Chondrocyte (in vitro differentiated cells): Measurements from ENCODE around the gene TALDO1. TPM values are rescaled to one million over a fixed set of nuclear protein-coding genes. Genes with fewer than 3 reads are reported as not detected.

Source experiments
- DNase-seq: peaks from one replicate; pipeline ENCODE4 v3.0.0; 2021; ENCODE audit warnings: mixed read lengths, low spot score
- H3K27ac Mint-ChIP-seq: one replicate; pipeline ENCODE4 v1.8.0; 2021; ENCODE audit warnings: mild to moderate bottlenecking, moderate library complexity, mixed read lengths; ENCODE audit not compliant: unreplicated experiment
- H3K27me3 Mint-ChIP-seq: 2 replicates; pipeline ENCODE4 v1.8.0; 2021; ENCODE audit warnings: low read depth, mixed read lengths
- H3K36me3 Mint-ChIP-seq: 2 replicates; pipeline ENCODE4 v1.8.0; 2021; ENCODE audit warnings: low read depth, mixed read lengths
- H3K4me1 Mint-ChIP-seq: 2 replicates; pipeline ENCODE4 v1.8.0; 2021; ENCODE audit warnings: low read depth, mild to moderate bottlenecking, mixed read lengths
- H3K4me3 Mint-ChIP-seq: one replicate; pipeline ENCODE4 v1.8.0; 2021; ENCODE audit warnings: mild to moderate bottlenecking, moderate library complexity, mixed read lengths; ENCODE audit not compliant: unreplicated experiment
- H3K9me3 Mint-ChIP-seq: 2 replicates; pipeline ENCODE4 v1.8.0; 2021; ENCODE audit warnings: low read depth, mixed read lengths
- long read RNA-seq: library from polyadenylated mRNA; stranded (forward); transcript quantifications from one replicate; pipeline ENCODE4 v2.0.0, GENCODE V29; 2021
- total RNA-seq: library from RNA; stranded (reverse); gene quantifications from 3 replicates; pipeline ENCODE4 v1.2.1, GENCODE V29; 2021
- TF ChIP-seq, protein P1 (sequence below): fragments of 200-600 bp; sonication (generic); IDR thresholded peaks from 2 replicates; pipeline ENCODE4 v1.5.0; 2021; ENCODE audit warnings: antibody characterized with exemption, mild to moderate bottlenecking, moderate library complexity

Gene TALDO1
- total RNA-seq = 128 to 227 TPM (median 151 TPM) in 3 replicates
- long read RNA-seq, transcript TALDO1-201 (8 exons, 1,346 nt) = major isoform, 149 of 159 reads
- long read RNA-seq, partial matches to known transcripts = 1 of 159 reads
- long read RNA-seq, other reads (novel, unspliced or antisense) = 6 of 159 reads

DNA sequence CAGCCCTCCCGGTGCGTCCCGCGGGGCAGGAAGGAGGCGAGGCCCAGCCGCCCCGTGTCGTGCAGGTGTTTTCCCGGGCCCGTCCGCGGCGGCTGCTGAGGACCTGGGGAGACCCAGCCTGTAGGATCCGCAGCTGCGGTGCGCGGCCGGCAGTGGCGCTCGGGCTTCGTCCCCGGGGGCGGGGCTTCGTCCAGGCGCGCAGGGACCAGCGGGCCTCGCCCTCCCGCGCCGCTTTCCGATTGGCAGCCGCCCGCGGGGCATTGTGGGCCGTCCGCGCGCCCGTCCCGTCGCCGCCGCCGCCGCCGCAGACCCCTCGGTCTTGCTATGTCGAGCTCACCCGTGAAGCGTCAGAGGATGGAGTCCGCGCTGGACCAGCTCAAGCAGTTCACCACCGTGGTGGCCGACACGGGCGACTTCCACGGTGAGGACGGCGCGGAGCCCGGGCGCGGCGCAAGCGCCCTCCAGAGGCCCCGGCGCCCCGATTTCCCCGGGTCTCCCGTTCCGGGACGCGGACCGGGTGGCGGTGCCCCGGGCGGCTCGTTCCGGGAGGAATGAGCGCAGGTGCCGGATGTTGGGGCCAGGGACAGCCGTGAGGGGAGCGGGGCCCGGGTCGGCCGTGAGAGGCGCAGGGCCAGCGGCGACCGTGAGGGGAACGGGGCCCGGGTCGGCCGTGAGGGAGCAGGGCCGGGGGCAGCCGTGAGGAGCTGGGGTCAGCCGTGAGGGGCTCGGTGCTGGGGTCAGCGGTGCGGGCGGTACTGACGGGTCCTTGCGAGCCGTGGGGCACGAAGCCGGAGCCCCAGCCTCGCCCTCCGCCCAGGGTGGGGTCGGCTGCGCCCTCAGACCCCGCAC is at the start of gene TALDO1:
TSS of gene TALDO1 (plus strand) at position 307 of the 849 bp plus-strand sequence. CDS start at position 325, 18 bp downstream.
- TF ChIP-seq, protein P1, sequence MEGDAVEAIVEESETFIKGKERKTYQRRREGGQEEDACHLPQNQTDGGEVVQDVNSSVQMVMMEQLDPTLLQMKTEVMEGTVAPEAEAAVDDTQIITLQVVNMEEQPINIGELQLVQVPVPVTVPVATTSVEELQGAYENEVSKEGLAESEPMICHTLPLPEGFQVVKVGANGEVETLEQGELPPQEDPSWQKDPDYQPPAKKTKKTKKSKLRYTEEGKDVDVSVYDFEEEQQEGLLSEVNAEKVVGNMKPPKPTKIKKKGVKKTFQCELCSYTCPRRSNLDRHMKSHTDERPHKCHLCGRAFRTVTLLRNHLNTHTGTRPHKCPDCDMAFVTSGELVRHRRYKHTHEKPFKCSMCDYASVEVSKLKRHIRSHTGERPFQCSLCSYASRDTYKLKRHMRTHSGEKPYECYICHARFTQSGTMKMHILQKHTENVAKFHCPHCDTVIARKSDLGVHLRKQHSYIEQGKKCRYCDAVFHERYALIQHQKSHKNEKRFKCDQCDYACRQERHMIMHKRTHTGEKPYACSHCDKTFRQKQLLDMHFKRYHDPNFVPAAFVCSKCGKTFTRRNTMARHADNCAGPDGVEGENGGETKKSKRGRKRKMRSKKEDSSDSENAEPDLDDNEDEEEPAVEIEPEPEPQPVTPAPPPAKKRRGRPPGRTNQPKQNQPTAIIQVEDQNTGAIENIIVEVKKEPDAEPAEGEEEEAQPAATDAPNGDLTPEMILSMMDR = peak; percentile 52
- peak; percentile 93 for DNase-seq
- peak within 1 kb of the TSS; percentile 98 for H3K27ac Mint-ChIP-seq
- no peaks in the 10 kb centered on the region for H3K9me3 Mint-ChIP-seq
- H3K4me3 Mint-ChIP-seq = peak within 1 kb of the TSS; percentile 88
- H3K4me1 Mint-ChIP-seq = peaks cover 26% of the 10 kb centered on the region
- H3K36me3 Mint-ChIP-seq = no peaks in the 10 kb centered on the region
- no peaks in the 10 kb centered on the region for H3K27me3 Mint-ChIP-seq

DNA sequence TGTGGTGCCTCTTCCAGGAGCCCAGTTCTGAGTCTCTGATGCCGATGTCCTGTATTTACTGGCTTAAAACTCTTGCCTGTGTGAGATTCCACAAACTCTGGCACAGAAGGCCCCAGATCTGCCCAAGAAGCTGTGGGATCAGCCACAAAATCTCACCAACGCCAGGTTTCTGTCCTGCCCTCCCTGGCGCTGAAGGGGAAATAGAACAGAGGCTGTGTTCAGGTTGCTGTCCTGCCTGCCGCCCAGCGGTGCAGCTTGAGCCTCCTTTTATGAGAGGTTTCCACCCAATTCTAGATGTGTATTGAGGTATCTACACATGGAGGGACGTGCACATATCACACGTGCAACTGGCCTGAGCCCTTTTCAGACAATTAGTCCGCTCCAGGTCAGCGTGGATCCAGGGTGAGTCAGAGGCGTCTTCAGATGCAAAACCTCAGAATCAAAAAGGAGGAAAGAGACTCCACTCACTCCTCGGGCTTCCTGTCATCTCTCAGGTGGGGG is 49.4 kb upstream of the TALDO1 start:
- H3K4me3 Mint-ChIP-seq = peak overlapping the region; percentile 9
- H3K27ac Mint-ChIP-seq = peak overlapping the region; percentile 94
- TF ChIP-seq, protein P1 = no peak
- no peaks in the 10 kb centered on the region for H3K9me3 Mint-ChIP-seq
- no peak for DNase-seq
- peaks cover 3% of the 10 kb centered on the region for H3K36me3 Mint-ChIP-seq
- peaks cover 45% of the 10 kb centered on the region for H3K4me1 Mint-ChIP-seq
- no peaks in the 10 kb centered on the region for H3K27me3 Mint-ChIP-seq

DNA sequence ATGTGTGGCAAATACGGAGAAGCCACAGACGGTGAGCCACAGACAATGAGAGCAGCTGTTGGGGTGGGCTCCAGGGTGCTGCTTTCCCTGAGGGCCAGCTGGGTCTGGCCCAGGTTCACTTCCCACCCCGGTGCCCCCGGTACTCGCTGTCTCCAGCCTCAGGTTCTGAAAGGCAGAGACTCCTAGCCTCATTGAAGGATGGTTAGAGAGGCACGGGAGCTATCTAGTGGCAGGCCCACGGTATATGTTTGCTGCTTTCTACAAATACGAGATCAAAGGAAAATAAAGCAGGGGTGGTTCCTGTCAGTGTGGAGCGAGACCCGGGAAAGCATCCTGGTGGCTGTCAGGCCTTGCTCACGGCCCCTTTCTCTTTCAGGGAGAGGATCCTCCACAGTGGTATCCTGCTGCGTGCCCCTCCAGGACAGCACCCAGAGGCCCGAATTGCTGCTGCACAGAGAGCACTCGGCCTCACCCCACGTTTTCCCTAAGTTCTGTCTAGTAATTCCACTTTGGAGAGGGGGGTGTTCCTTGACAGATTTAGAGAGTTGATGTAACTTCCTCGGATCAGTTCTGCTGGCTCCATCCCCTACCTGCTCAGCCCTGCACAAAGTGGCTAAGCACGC is 48.7 kb upstream of the TALDO1 start:
- Mint-ChIP-seq H3K9me3 (no peaks in the 10 kb centered on the region), H3K4me1 (peaks cover 45% of the 10 kb centered on the region), H3K4me3 (no peak overlapping the region), H3K27ac (peak overlapping the region; percentile 94), H3K27me3 (no peaks in the 10 kb centered on the region), H3K36me3 (peaks cover 3% of the 10 kb centered on the region)
- DNase-seq = no peak
- TF ChIP-seq, protein P1 = no peak

DNA sequence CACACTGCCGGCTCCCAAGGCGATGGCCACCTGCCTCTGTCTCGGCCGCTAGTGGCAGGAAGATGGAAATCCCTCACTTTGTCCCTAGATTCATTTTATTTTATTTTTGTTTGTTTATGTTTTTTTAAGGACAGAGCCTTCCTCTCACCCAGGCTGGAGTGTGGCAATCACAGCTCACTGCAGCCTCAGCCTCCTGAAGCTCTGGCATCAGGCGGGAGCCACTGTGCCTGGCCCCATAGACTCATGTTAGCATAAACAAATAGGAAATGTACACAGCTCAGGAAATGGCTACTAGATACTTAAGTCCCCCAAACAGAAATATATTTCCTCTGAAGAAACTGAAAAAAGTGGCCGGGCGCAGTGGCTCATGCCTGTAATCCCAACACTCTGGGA is 48.2 kb upstream of the TALDO1 start:
- peak overlapping the region; percentile 74 for H3K27ac Mint-ChIP-seq

DNA sequence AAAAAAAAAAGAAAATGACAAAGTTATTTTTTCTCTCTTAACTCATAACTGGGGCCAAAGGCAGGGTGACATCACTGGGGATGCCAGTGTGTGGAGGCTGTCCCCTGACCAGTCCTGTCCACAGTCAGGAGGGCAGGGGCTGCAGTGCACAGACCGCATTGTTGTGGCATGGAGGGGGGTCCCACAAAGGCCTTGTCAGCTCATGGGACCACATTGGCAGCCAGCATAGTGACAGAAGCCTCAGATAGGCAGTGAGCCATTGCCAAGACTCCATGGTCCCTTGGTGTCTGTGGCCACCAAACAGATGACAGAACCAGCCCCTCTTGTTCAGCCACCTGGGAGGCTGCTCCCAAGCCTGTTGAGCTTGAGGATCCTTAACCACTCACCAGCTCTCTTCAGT is 47.5 kb upstream of the TALDO1 start:
- Mint-ChIP-seq H3K27ac (peak overlapping the region; percentile 63), H3K9me3 (no peaks in the 10 kb centered on the region), H3K36me3 (peaks cover 3% of the 10 kb centered on the region), H3K27me3 (no peaks in the 10 kb centered on the region), H3K4me1 (peaks cover 51% of the 10 kb centered on the region), H3K4me3 (no peak overlapping the region)
- no peak for DNase-seq
- TF ChIP-seq, protein P1 = no peak

More for the DNA sequence above, 48.2 kb upstream of the TALDO1 start:
- Mint-ChIP-seq H3K4me1 (peaks cover 45% of the 10 kb centered on the region), H3K27me3 (no peaks in the 10 kb centered on the region), H3K36me3 (peaks cover 3% of the 10 kb centered on the region), H3K9me3 (no peaks in the 10 kb centered on the region), H3K4me3 (no peak overlapping the region)
- TF ChIP-seq, protein P1 = no peak
- DNase-seq = no peak
